Prostate gland (tissue), 2 donors: Measurements from ENCODE around the gene NELFB. TPM values are rescaled to one million over a fixed set of nuclear protein-coding genes. Genes with fewer than 3 reads are reported as not detected.
A peak's percentile ranks its signal among the peaks of the same experiment; 100 is the strongest.

Experiments used
- DNase-seq: peaks from one replicate; pipeline ENCODE4 v3.0.0-alpha.2; 2019; ENCODE audit warnings: low spot score
- H3K27ac ChIP-seq, 2 donors: fragments of 200-600 bp; sonication (generic); 2 replicates each; pipeline ENCODE4 v1.5.1; 2017 to 2019
- H3K27me3 ChIP-seq: fragments of 200-600 bp; sonication (generic); replicated peaks from 2 replicates; pipeline ENCODE4 v1.5.1; 2019; ENCODE audit not compliant: insufficient read depth
- H3K36me3 ChIP-seq, 2 donors: fragments of 200-600 bp; sonication (generic); 1 replicate in 1 of 2; 2 replicates in 1 of 2; pipeline versions ENCODE4 v1.5.1 to v1.8.1; 2017 to 2019
- H3K4me1 ChIP-seq: fragments of 200-600 bp; sonication (generic); replicated peaks from 2 replicates; pipeline ENCODE4 v1.5.1; 2019
- H3K4me3 ChIP-seq, 2 donors: fragments of 200-600 bp; sonication (generic); 2 replicates each; pipeline ENCODE4 v1.5.1; 2017 to 2019
- H3K9me3 ChIP-seq: fragments of 200-600 bp; sonication (generic); 2 replicates; pipeline ENCODE4 v1.5.1; 2017
- POLR2A ChIP-seq: fragments of 450-650 bp; IDR thresholded peaks from one replicate; pipeline ENCODE4 v1.6.1; 2016; ENCODE audit warnings: antibody characterized with exemption, mild to moderate bottlenecking
- POLR2AphosphoS5 ChIP-seq: sonication (generic); formaldehyde crosslinking; IDR thresholded peaks from one replicate; pipeline ENCODE4 v1.6.1; 2017; ENCODE audit warnings: antibody characterized with exemption
- WGBS: methylation state at CpG from one replicate; pipeline ENCODE4 v1.1.5; 2018; 5-methylcytosine and 5-hydroxymethylcytosine counted together
- intact Hi-C: fragments of 100-400 bp; cut with DNase I; formaldehyde crosslinking; loops from one replicate; pipeline ENCODE4 v1.14.2; 2022
- total RNA-seq, 2 donors: library from RNA; depleted of rRNA; stranded (reverse); fragments of >200 nt; gene quantifications; one replicate each; pipeline ENCODE4 v1.1.0, GENCODE V29; 2016
- TF ChIP-seq, protein P1 (sequence below), 4 experiments: fragments of 200-600 bp in 2 of 4; fragments of 450-650 bp in 2 of 4; sonication (generic) in 2 of 4; IDR thresholded peaks; 1 replicate in 3 of 4; 2 replicates in 1 of 4; pipeline ENCODE4 v1.5.1; 2016 to 2019; ENCODE audit warnings: antibody characterized with exemption in 4 of 4, mild to moderate bottlenecking in 2 of 4, moderate library complexity in 2 of 4

Gene NELFB
- total RNA-seq, 2 donors from 2014 or later = 44.9 to 82.1 TPM

DNA sequence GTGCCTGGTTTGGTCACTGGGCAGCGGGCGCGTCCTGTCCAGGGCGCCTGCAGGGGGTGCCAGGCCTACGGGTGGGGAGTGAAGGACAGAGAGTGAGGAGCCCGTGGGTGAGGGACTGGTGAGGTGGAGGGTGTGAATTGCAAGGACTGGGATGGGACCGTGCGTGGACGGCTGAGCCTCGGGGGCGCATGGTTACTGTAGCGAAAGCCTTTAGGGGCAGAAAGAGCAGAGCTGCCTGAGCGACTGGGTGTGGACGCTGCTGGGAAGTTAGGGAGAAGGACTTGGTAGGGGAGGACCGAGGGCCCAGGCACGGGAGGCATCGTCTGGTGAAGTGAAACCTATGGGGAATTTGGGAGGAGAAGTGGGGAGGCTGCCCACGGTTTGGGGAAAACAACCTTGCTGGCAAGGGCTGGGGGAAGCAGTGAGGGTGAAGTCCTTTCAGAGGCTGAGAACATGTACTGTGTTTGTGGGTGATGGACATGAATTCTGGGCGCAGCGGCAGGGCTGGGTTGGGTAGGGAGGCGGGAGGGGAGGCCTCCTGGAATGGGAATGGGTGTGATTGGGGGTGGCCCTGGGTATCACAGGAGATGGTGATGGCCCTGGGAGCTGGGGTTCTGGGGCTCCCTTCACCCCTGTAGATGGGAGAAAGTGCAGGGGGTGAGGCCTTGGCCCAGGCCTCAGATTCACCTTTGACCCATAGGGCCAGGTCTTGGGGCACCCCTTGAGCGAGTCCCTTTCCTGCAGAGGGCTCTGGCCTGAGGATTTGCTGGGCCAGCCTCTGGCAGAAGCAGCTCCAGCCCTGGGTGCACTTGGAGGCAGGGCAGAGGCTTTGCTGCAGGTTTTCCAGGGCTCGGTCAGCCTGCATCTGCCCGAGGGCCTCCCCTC lies 20.7 kb downstream of the NELFB start:
- H3K36me3 ChIP-seq = peaks cover 0 to 12% of the 10 kb centered on the region in 2 donors
- TF ChIP-seq, protein P1, sequence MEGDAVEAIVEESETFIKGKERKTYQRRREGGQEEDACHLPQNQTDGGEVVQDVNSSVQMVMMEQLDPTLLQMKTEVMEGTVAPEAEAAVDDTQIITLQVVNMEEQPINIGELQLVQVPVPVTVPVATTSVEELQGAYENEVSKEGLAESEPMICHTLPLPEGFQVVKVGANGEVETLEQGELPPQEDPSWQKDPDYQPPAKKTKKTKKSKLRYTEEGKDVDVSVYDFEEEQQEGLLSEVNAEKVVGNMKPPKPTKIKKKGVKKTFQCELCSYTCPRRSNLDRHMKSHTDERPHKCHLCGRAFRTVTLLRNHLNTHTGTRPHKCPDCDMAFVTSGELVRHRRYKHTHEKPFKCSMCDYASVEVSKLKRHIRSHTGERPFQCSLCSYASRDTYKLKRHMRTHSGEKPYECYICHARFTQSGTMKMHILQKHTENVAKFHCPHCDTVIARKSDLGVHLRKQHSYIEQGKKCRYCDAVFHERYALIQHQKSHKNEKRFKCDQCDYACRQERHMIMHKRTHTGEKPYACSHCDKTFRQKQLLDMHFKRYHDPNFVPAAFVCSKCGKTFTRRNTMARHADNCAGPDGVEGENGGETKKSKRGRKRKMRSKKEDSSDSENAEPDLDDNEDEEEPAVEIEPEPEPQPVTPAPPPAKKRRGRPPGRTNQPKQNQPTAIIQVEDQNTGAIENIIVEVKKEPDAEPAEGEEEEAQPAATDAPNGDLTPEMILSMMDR (IDR thresholded peaks at IDR 0.05) = no peak
- TF ChIP-seq POLR2A (no peak), POLR2AphosphoS5 (no peak)
- no peak overlapping the region for H3K27ac ChIP-seq
- H3K9me3 ChIP-seq = no peaks in the 10 kb centered on the region
- intact Hi-C loops = no loop called here
- peaks cover 16% of the 10 kb centered on the region for H3K4me1 ChIP-seq
- H3K4me3 ChIP-seq = no peak overlapping the region
- 85% methylated on average over 24 of the region's 24 CpGs for WGBS
- DNase-seq = no peak
- peaks cover 3% of the 10 kb centered on the region for H3K27me3 ChIP-seq

DNA sequence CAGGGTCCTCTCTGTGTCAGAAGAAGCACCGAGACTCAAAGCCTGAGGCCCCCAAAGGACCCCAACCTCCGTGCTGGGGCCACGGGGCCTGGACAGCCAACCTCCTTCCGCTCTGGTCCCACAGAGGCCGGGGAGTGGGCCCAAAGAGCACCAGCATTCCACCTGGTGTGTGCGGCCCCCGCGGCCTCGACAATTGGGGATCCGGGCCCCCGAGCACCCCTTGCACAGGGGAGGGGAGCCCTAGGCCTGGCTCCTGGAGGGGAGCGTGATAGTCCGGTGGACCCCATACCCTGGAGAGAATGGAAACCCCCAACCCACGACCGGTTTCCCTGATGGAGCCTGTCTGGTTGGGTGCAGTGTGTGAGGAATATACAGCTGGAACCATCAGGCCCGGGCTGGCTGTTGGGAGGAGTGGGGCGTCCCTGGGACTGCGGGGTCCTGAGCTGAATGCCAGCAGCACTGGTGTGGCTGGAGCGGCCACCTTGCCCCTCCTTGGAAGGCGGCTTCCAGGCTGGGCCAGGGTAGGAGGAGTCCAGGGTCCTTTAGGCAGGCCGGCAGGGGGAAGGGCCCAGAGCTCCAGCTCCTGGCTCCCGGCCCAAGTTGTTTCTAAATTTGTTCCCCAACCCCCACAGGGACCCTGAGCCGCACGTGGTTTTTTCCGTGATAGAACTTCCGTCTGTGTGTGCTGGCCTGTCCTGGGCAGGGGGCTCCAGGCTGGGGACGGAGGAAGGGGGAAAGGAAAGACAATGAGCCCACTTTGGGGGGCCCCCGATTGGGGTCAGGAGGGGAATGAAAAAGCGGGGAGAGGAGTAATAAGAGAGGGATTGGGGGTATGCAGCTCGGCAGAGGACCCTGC lies 21.6 kb downstream of the NELFB start:
- no peak for DNase-seq
- H3K27ac ChIP-seq = peak overlapping the region; percentile 27 to 41
- no peaks in the 10 kb centered on the region for H3K9me3 ChIP-seq
- 51% methylated on average over 27 of the region's 30 CpGs for WGBS
- intact Hi-C loops = no loop called here
- H3K36me3 ChIP-seq = peaks cover 0 to 12% of the 10 kb centered on the region in 2 donors
- peaks cover 13% of the 10 kb centered on the region for H3K4me1 ChIP-seq
- H3K4me3 ChIP-seq = no peak overlapping the region
- H3K27me3 ChIP-seq = peaks cover 3% of the 10 kb centered on the region
- TF ChIP-seq, protein P1 (IDR thresholded peaks at IDR 0.05) = no peak
- TF ChIP-seq POLR2A = no peak
- TF ChIP-seq POLR2AphosphoS5 = no peak

DNA sequence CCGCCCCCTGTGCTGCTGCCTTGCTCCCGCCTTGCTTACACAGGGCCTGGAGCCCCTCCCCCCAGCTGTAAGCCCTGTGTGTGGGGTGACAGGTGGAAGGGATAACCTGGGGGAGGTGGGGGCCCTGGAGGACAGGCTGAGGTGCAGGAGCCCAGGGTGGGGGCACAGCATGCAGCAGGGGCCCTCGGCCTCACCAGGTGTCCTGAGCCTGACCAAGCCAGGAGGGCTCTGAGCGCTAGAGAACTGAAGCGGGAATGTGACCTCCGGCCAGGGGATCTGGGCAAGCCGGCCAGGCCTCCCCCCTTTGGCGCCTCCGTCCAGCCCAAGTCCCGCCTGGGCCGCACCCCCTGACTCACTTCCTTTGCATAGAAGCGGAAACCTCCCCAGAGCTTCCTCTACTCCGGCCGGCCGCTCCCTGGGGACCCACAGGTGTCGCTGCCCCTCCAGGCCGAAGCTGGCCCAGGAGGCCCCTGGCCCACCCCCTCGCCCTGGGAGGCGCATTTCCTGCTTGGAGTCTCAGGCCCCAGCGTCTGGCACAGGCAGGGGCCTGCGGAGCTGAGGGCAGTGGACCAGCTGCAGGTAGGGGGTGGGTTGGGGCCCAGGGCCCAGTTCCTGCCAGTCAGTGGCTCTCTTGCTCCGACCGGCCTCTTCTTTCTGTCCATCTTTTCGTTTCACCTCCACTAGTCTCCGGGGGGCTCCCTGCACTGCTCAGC lies 22.4 kb downstream of the NELFB start, which contains the start of gene TOR4A:
TOR4A (plus strand) TSS at position 398 of the 713 bp plus-strand sequence. CDS start 964 bp downstream, outside the sequence.
- TF ChIP-seq POLR2AphosphoS5 (no peak), POLR2A (peak; percentile 25)
- intact Hi-C loops = no loop called here
- WGBS = 41% methylated on average over 25 of the region's 25 CpGs
- Histone ChIP-seq H3K36me3 (peaks cover 0 to 7% of the 10 kb centered on the region in 2 donors), H3K27ac (peak within 1 kb of the TSS; percentile 27 to 41), H3K4me3 (peak within 1 kb of the TSS; percentile 16 to 18), H3K9me3 (no peaks in the 10 kb centered on the region), H3K4me1 (peaks cover 13% of the 10 kb centered on the region), H3K27me3 (peaks cover 3% of the 10 kb centered on the region)
- DNase-seq = no peak

DNA sequence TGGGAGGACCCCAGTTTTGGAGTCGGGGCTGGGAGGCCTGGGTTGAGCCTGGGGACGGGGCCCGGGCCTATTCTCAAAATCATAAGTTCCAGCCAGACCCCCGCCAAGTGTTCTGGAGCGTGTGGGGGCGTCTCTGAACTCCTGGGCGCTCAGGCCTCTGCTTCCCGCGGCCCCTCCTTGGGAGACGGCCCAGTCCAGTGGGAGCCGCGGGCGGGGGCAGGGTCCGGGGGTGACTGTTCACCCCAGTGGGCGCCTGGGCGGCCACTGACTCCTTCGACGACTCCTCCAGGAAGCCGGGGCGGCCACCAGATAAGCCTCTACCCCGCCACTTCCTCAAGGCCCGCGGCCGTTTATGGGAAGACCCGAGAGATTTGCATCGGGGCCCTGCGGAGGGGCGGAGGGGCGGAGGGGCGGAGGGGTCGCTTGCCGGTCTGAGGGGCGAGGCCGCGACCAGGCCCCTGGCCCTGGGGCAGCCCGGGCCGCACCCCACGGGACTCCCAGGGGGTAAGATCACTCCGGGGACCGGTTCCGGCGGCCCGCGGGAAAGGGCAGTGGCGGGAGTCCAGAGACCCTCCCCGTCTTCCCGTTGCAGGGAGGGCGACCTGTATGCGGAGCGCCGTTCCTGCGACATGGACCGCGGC lies 23.1 kb downstream of the NELFB start:
- H3K9me3 ChIP-seq = no peaks in the 10 kb centered on the region
- H3K36me3 ChIP-seq = no peaks in the 10 kb centered on the region
- H3K4me1 ChIP-seq = peaks cover 13% of the 10 kb centered on the region
- 12% methylated on average over 18 of the region's 54 CpGs for WGBS
- peak overlapping the region; percentile 16 to 18 for H3K4me3 ChIP-seq
- intact Hi-C loops = no loop called here
- no peak for DNase-seq
- peak overlapping the region in 1 of 2 donors; percentile 41 for H3K27ac ChIP-seq
- TF ChIP-seq POLR2AphosphoS5 = no peak
- TF ChIP-seq, protein P1 (IDR thresholded peaks at IDR 0.05) = no peak
- no peak for TF ChIP-seq POLR2A
- H3K27me3 ChIP-seq = peaks cover 3% of the 10 kb centered on the region
